H9 (cell line): ENCODE data around the gene ISCA1. TPM values are rescaled to one million over a fixed set of nuclear protein-coding genes. Genes with fewer than 3 reads are reported as not detected.

Source experiments
- DNase-seq: peaks from one replicate; pipeline ENCODE4 v3.0.0-alpha.2; 2017
- H2AFZ ChIP-seq: one replicate; pipeline ENCODE4 v1.6.1; 2013; ENCODE audit warnings: mild to moderate bottlenecking, low read length, control low read depth, moderate library complexity
- H2AK5ac ChIP-seq: 2 replicates; pipeline ENCODE4 v1.6.1; 2013; ENCODE audit warnings: low read length, control low read depth, mixed read lengths; ENCODE audit not compliant: insufficient read length
- H2BK120ac ChIP-seq: one replicate; pipeline ENCODE4 v1.6.1; 2013; ENCODE audit warnings: low read depth, mild to moderate bottlenecking, low read length, control low read depth, inconsistent platforms; ENCODE audit not compliant: poor library complexity, severe bottlenecking
- H2BK12ac ChIP-seq: 2 replicates; pipeline ENCODE4 v1.6.1; 2013; ENCODE audit warnings: low read length, control low read depth, mixed read lengths, low read depth; ENCODE audit not compliant: insufficient read length
- H2BK15ac ChIP-seq: 2 replicates; pipeline ENCODE4 v1.6.1; 2013; ENCODE audit warnings: low read depth, low read length, control low read depth
- H2BK20ac ChIP-seq: one replicate; pipeline ENCODE4 v1.6.1; 2013; ENCODE audit warnings: low read depth, mild to moderate bottlenecking, low read length, control low read depth, inconsistent platforms; ENCODE audit not compliant: poor library complexity, severe bottlenecking
- H2BK5ac ChIP-seq: 2 replicates; pipeline ENCODE4 v1.6.1; 2013; ENCODE audit warnings: low read length, control low read depth, mixed read lengths; ENCODE audit not compliant: insufficient read length
- H3K14ac ChIP-seq: 2 replicates; pipeline ENCODE4 v1.6.1; 2013; ENCODE audit warnings: low read length, control low read depth; ENCODE audit not compliant: insufficient read depth
- H3K18ac ChIP-seq: 2 replicates; pipeline ENCODE4 v1.6.1; 2013; ENCODE audit warnings: low read depth, mild to moderate bottlenecking, mixed read lengths, low read length, control low read depth; ENCODE audit not compliant: insufficient read length
- H3K23ac ChIP-seq: 2 replicates; pipeline ENCODE4 v1.6.1; 2013; ENCODE audit warnings: low read length, control low read depth, mixed read lengths, low read depth; ENCODE audit not compliant: insufficient read length
- H3K23me2 ChIP-seq: 2 replicates; pipeline ENCODE4 v1.6.1; 2013; ENCODE audit warnings: low read depth, mild to moderate bottlenecking, mixed read lengths, low read length, control low read depth; ENCODE audit not compliant: insufficient read length, poor library complexity, severe bottlenecking
- H3K27ac ChIP-seq: 2 replicates; pipeline ENCODE4 v1.5.1; 2013; ENCODE audit warnings: low read length, control low read depth, mixed read lengths, low read depth; ENCODE audit not compliant: insufficient read length
- H3K27me3 ChIP-seq: 2 replicates; pipeline ENCODE4 v1.6.1; 2013; ENCODE audit warnings: low read length, control low read depth, inconsistent platforms; ENCODE audit not compliant: insufficient read depth
- H3K4ac ChIP-seq: 2 replicates; pipeline ENCODE4 v1.6.1; 2013; ENCODE audit warnings: low read depth, mild to moderate bottlenecking, control low read depth, inconsistent platforms, low read length, moderate library complexity
- H3K4me1 ChIP-seq: 2 replicates; pipeline ENCODE4 v1.6.1; 2013; ENCODE audit warnings: low read length, control low read depth, inconsistent platforms; ENCODE audit not compliant: insufficient read depth
- H3K4me2 ChIP-seq: 2 replicates; pipeline ENCODE4 v1.6.1; 2013; ENCODE audit warnings: low read length, control low read depth, mixed read lengths; ENCODE audit not compliant: insufficient read length, insufficient read depth
- H3K56ac ChIP-seq: 2 replicates; pipeline ENCODE4 v1.6.1; 2013; ENCODE audit warnings: low read depth, mild to moderate bottlenecking, mixed read lengths, low read length, control low read depth; ENCODE audit not compliant: insufficient read length
- H3K79me1 ChIP-seq: 2 replicates; pipeline ENCODE4 v1.6.1; 2013; ENCODE audit warnings: low read depth, mild to moderate bottlenecking, moderate library complexity, low read length, control low read depth, inconsistent platforms; ENCODE audit not compliant: insufficient read depth, poor library complexity, severe bottlenecking
- H3K79me2 ChIP-seq: 2 replicates; pipeline ENCODE4 v1.6.1; 2013; ENCODE audit warnings: low read length, control low read depth, inconsistent platforms; ENCODE audit not compliant: insufficient read depth
- H3K9ac ChIP-seq: 2 replicates; pipeline ENCODE4 v1.6.1; 2013; ENCODE audit warnings: low read length, control low read depth, mixed read lengths; ENCODE audit not compliant: insufficient read length; ENCODE audit errors: extremely low read depth
- H3K9me3 ChIP-seq: one replicate; pipeline ENCODE4 v1.6.1; 2013; ENCODE audit warnings: low read depth, low read length, inconsistent platforms; ENCODE audit not compliant: control insufficient read depth
- H3T11ph ChIP-seq: one replicate; pipeline ENCODE4 v1.6.1; 2013; ENCODE audit warnings: mild to moderate bottlenecking, low read length, control low read depth, inconsistent platforms
- H4K20me1 ChIP-seq: one replicate; pipeline ENCODE4 v1.6.1; 2013; ENCODE audit not compliant: control insufficient read depth, insufficient read length, insufficient read depth
- H4K5ac ChIP-seq: 2 replicates; pipeline ENCODE4 v1.6.1; 2013; ENCODE audit warnings: low read depth, mild to moderate bottlenecking, mixed read lengths, low read length, control low read depth; ENCODE audit not compliant: insufficient read length
- H4K8ac ChIP-seq: replicated peaks from 2 replicates; pipeline ENCODE4 v1.6.1; 2013; ENCODE audit warnings: low read length, control low read depth, mixed read lengths, low read depth; ENCODE audit not compliant: insufficient read length
- H4K91ac ChIP-seq: 2 replicates; pipeline ENCODE4 v1.6.1; 2013; ENCODE audit warnings: low read depth, mild to moderate bottlenecking, moderate library complexity, mixed read lengths, low read length, control low read depth; ENCODE audit not compliant: insufficient read length
- H3K27ac Mint-ChIP-seq, 3 experiments: 2 replicates in 2 of 3; 3 replicates in 1 of 3; pipeline ENCODE4 v1.8.0; 2020 to 2021; ENCODE audit warnings: mixed read lengths in 3 of 3, mild to moderate bottlenecking in 1 of 3, moderate library complexity in 1 of 3
- H3K27me3 Mint-ChIP-seq: 2 replicates; pipeline ENCODE4 v1.8.0; 2021; ENCODE audit warnings: low read depth, mild to moderate bottlenecking, moderate library complexity, mixed read lengths
- H3K36me3 Mint-ChIP-seq, 3 experiments: 2 replicates in 2 of 3; 3 replicates in 1 of 3; pipeline ENCODE4 v1.8.0; 2020 to 2021; ENCODE audit warnings: low read depth in 3 of 3, mixed read lengths in 3 of 3; ENCODE audit not compliant: insufficient read depth in 1 of 3
- H3K4me1 Mint-ChIP-seq, 2 experiments: 2 replicates each; pipeline ENCODE4 v1.8.0; 2020; ENCODE audit warnings: mixed read lengths in 2 of 2
- H3K4me3 Mint-ChIP-seq, 2 experiments: 2 replicates in 1 of 2; 3 replicates in 1 of 2; pipeline ENCODE4 v1.8.0; 2020 to 2021; ENCODE audit warnings: mild to moderate bottlenecking in 2 of 2, mixed read lengths in 2 of 2, moderate library complexity in 1 of 2
- H3K9me3 Mint-ChIP-seq, 2 experiments: 2 replicates in 1 of 2; 3 replicates in 1 of 2; pipeline ENCODE4 v1.8.0; 2020; ENCODE audit warnings: mild to moderate bottlenecking in 2 of 2, mixed read lengths in 2 of 2, moderate library complexity in 1 of 2
- CTCF ChIP-seq: fragments of 200-600 bp; sonication (generic); conservative IDR thresholded peaks from 3 replicates; pipeline ENCODE4 v1.8.0; 2021; ENCODE audit warnings: antibody characterized with exemption, mild to moderate bottlenecking
- WGBS: extraction: QIAGEN DNeasy Blood & Tissue Kit; methylation state at CpG from one replicate; pipeline ENCODE4 v1.1.7; 2013; ENCODE audit warnings: missing lambda C conversion rate, low lambda C conversion rate, mixed read lengths; ENCODE audit not compliant: insufficient read length; ENCODE audit errors: extremely low coverage; 5-methylcytosine and 5-hydroxymethylcytosine counted together
- total RNA-seq: library from RNA; stranded (reverse); gene quantifications from 2 replicates; pipeline ENCODE4 v1.2.1, GENCODE V29; 2021

The ISCA1 gene
- total RNA-seq, 1 experiment from 2014 or later = 33.3 TPM

GRCh38 chr9:86277072-86277471 lies 5.3 kb downstream of the ISCA1 start:
- no peaks in the 10 kb centered on the region for H3K4me1 ChIP-seq
- H4K8ac ChIP-seq = no peak overlapping the region
- no peaks in the 10 kb centered on the region for H3K27me3 ChIP-seq
- H3K9me3 ChIP-seq = no peaks in the 10 kb centered on the region
- no peak overlapping the region for H3K27ac ChIP-seq
- no peak overlapping the region for H3K9ac ChIP-seq
- no peak overlapping the region for H2BK120ac ChIP-seq
- Mint-ChIP-seq H3K27me3 (no peaks in the 10 kb centered on the region), H3K36me3 (peaks cover 14 to 31% (median 25%) of the 10 kb centered on the region in 3 experiments; a peak in 6 of 7 replicates), H3K4me3 (no peak overlapping the region), H3K4me1 (peaks cover 9 to 11% of the 10 kb centered on the region in 2 experiments), H3K9me3 (no peaks in the 10 kb centered on the region), H3K27ac (no peak overlapping the region)
- H3K79me2 ChIP-seq = peaks cover 13% of the 10 kb centered on the region; the same call in 1 of the 2 replicates
- no peak overlapping the region for H3T11ph ChIP-seq
- H2AK5ac ChIP-seq = no peak overlapping the region
- no peak overlapping the region for H3K4ac ChIP-seq
- no peak overlapping the region for H2BK12ac ChIP-seq
- H4K91ac ChIP-seq = no peak overlapping the region
- no peak overlapping the region for H2BK15ac ChIP-seq
- no peak overlapping the region for H2AFZ ChIP-seq
- no peak overlapping the region for H3K14ac ChIP-seq
- no peaks in the 10 kb centered on the region for H3K23me2 ChIP-seq
- no CpG with 5 or more reads among the region's 1 CpG for WGBS
- H4K5ac ChIP-seq = no peak overlapping the region
- TF ChIP-seq CTCF = no peak
- H3K18ac ChIP-seq = no peak overlapping the region
- no peaks in the 10 kb centered on the region for H4K20me1 ChIP-seq
- H3K4me2 ChIP-seq = no peak overlapping the region
- H2BK5ac ChIP-seq = no peak overlapping the region
- H3K23ac ChIP-seq = no peak overlapping the region
- H3K56ac ChIP-seq = no peak overlapping the region
- DNase-seq = no peak
- H2BK20ac ChIP-seq = no peak overlapping the region
- H3K79me1 ChIP-seq = peaks cover 3% of the 10 kb centered on the region
